ENCODE results near the gene CBLN4. TPM values are rescaled to one million over a fixed set of nuclear protein-coding genes. Genes with fewer than 3 reads are reported as not detected.

The CBLN4 gene
- total RNA-seq, 4 donors from 2014 or later = 26.2 TPM; not detected in 3

GRCh38 chr20:56017560-56017959 lies 12.2 kb upstream of the CBLN4 start:
- DNase-seq = no peak
- Histone ChIP-seq H3K9me3 (no peaks in the 10 kb centered on the region), H3K27me3 (no peaks in the 10 kb centered on the region), H3K36me3 (no peaks in the 10 kb centered on the region), H3K27ac (no peak overlapping the region), H3K4me3 (no peak overlapping the region), H3K4me1 (no peaks in the 10 kb centered on the region)
- TF ChIP-seq POLR2A (IDR thresholded peaks at IDR 0.05) (no peak), CTCF (IDR thresholded peaks at IDR 0.05) (no peak)
- intact Hi-C loops (cut with DNase I; ENCODE audit: low total_unique reads) = no loop called here

GRCh38 chr20:56014998-56015397 lies 9.7 kb upstream of the CBLN4 start:
- Histone ChIP-seq H3K27me3 (no peaks in the 10 kb centered on the region), H3K36me3 (no peaks in the 10 kb centered on the region), H3K4me3 (no peak overlapping the region), H3K4me1 (no peaks in the 10 kb centered on the region), H3K27ac (no peak overlapping the region), H3K9me3 (no peaks in the 10 kb centered on the region)
- DNase-seq = no peak
- no peak for TF ChIP-seq CTCF (IDR thresholded peaks at IDR 0.05)
- no peak for TF ChIP-seq POLR2A (IDR thresholded peaks at IDR 0.05)
- intact Hi-C loops (cut with DNase I; ENCODE audit: low total_unique reads) = no loop called here

GRCh38 chr20:56014151-56014550 lies 8.8 kb upstream of the CBLN4 start:
- H3K4me3 ChIP-seq = no peak overlapping the region
- H3K4me1 ChIP-seq = no peaks in the 10 kb centered on the region
- intact Hi-C loops (cut with DNase I; ENCODE audit: low total_unique reads) = no loop called here
- DNase-seq = no peak
- no peak overlapping the region for H3K27ac ChIP-seq
- TF ChIP-seq CTCF (IDR thresholded peaks at IDR 0.05) = no peak
- TF ChIP-seq POLR2A (IDR thresholded peaks at IDR 0.05) = no peak
- H3K9me3 ChIP-seq = no peaks in the 10 kb centered on the region
- H3K36me3 ChIP-seq = no peaks in the 10 kb centered on the region
- no peaks in the 10 kb centered on the region for H3K27me3 ChIP-seq

GRCh38 chr20:56004611-56005388 lies 519 bp downstream of the CBLN4 start:
- Histone ChIP-seq H3K36me3 (no peaks in the 10 kb centered on the region), H3K4me3 (no peak overlapping the region), H3K27ac (no peak overlapping the region), H3K27me3 (peaks cover 14 to 16% of the 10 kb centered on the region in 2 donors), H3K9me3 (no peaks in the 10 kb centered on the region), H3K4me1 (peaks cover 0 to 9% of the 10 kb centered on the region in 2 donors)
- intact Hi-C loops (cut with DNase I; ENCODE audit: low total_unique reads) = no loop called here
- no peak for DNase-seq
- TF ChIP-seq CTCF (IDR thresholded peaks at IDR 0.05) (no peak), POLR2A (IDR thresholded peaks at IDR 0.05) (no peak)

- Histone ChIP-seq H3K9me3 (no peaks in the 10 kb centered on the region), H3K27me3 (peaks cover 14 to 16% of the 10 kb centered on the region in 2 donors), H3K4me1 (peaks cover 0 to 9% of the 10 kb centered on the region in 2 donors), H3K36me3 (no peaks in the 10 kb centered on the region), H3K27ac (no peak overlapping the region), H3K4me3 (no peak overlapping the region)
- TF ChIP-seq CTCF (IDR thresholded peaks at IDR 0.05) = no peak
- no peak for TF ChIP-seq POLR2A (IDR thresholded peaks at IDR 0.05)
- intact Hi-C loops (cut with DNase I; ENCODE audit: low total_unique reads) = no loop called here
- DNase-seq = peak in 1 of 2 donors; percentile 20
Observed at GRCh38 chr20:56004007-56004406, 1.3 kb downstream of the CBLN4 start.

All from uterus (tissue), 4 donors.